Fibroblast of lung (primary cell): ENCODE results near the gene TTC22.

Source experiments
- EZH2 ChIP-seq: IDR thresholded peaks from 2 replicates; pipeline ENCODE4 v1.5.1; 2012; ENCODE audit warnings: low read length, control low read depth, mild to moderate bottlenecking; ENCODE audit errors: missing control alignments
- TF ChIP-seq, protein P1 (sequence below), 2 donors: IDR thresholded peaks in 1 of 2; conservative IDR thresholded peaks in 1 of 2; 1 replicate in 1 of 2; 2 replicates in 1 of 2; pipeline ENCODE4 v1.5.1; 2011 to 2012; ENCODE audit warnings: low read length in 2 of 2, control low read depth in 1 of 2, inconsistent platforms in 1 of 2, low read depth in 1 of 2, mild to moderate bottlenecking in 1 of 2

GRCh38 chr1:54834007-54834541, 33.0 kb upstream of the TTC22 start:
- no peak for TF ChIP-seq EZH2
- TF ChIP-seq, protein P1, sequence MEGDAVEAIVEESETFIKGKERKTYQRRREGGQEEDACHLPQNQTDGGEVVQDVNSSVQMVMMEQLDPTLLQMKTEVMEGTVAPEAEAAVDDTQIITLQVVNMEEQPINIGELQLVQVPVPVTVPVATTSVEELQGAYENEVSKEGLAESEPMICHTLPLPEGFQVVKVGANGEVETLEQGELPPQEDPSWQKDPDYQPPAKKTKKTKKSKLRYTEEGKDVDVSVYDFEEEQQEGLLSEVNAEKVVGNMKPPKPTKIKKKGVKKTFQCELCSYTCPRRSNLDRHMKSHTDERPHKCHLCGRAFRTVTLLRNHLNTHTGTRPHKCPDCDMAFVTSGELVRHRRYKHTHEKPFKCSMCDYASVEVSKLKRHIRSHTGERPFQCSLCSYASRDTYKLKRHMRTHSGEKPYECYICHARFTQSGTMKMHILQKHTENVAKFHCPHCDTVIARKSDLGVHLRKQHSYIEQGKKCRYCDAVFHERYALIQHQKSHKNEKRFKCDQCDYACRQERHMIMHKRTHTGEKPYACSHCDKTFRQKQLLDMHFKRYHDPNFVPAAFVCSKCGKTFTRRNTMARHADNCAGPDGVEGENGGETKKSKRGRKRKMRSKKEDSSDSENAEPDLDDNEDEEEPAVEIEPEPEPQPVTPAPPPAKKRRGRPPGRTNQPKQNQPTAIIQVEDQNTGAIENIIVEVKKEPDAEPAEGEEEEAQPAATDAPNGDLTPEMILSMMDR (conservative IDR thresholded peaks at IDR 0.05 in 1 of 2, IDR thresholded peaks at IDR 0.05 in 1 of 2; ENCODE audit: low read depth in 1 of 2, low read length in 2 of 2) = no peak
